Stimulated activated CD8-positive, alpha-beta memory T cell treated with anti-CD3 and anti-CD28 coated beads, Interleukin-2, amount 100 ng/mL, for 1 hour (primary cell): ENCODE measurements around the gene TBC1D22A.
"Not testable (repeated sequence)": the region's sequence is repeated elsewhere in the genome, so short reads cannot be mapped to it uniquely, and the experiment has no call there.

Source experiments
- DNase-seq, 2 donors: peaks; one replicate each; pipeline ENCODE4 v3.0.0-alpha.2; 2020; ENCODE audit warnings: low read depth in 2 of 2

Gene TBC1D22A

DNA sequence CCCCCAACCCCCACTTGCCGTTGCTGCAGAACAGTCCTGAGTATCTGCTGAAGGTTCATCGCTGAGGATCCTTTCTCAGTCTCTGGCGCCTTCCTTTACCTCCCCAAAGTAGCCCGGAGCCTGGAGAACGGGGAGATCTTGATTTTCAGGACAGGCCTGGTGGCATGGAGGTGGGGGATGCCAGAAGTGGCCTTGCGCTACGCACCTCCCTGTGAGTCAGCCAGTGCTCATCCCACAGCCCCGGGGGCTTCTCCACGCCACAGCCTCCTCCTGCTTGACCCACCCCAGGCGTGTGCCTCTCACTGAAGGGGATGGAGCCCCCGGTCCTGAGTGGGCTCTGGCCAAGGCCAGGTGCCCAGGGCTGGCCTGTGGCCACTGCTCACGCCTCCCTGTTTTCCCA lies 339.6 kb downstream of the TBC1D22A start:
- DNase-seq = no peak

GRCh38 chr22:47102648-47103047 lies 340.2 kb downstream of the TBC1D22A start:
- no peak for DNase-seq

- DNase-seq = no peak
Measured at GRCh38 chr22:47105085-47105484, 342.6 kb downstream of the TBC1D22A start.

DNA sequence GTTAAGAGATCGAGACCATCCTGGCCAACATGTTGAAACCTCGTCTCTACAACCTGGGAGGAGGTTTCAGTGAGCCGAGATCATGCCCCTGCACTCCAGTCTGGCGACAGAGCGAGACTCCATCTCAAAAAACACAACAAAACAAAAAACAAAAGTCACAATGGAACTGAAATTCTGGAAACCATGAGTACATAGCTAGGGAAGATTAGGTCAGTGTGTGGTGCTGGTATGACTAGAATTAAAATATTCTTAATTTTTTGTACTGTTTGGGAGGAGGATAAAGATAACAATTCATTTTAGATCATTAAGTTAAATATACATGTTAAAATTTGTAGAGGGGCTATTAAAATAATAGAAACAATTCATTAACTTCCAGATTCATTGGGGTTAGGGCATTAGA lies 344.4 kb downstream of the TBC1D22A start:
- DNase-seq = no peak

DNA sequence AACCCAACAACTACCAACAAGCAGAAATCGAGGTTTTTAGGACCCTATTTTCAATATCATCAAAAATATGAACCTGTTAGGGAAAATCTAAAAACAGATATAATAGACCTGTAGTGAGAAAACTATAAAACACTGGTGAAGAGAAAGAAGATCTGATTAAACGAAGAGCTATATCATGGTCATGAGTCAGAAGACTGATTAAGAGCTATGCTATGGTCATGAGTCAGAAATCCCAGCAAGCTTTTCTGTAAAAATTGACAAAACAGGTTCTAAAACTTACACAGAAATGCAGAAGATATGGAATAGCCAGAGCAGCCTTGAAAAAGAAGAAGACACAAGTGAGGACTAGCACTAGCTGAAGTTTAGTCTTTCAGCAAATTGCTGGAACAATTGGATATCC lies 345.0 kb downstream of the TBC1D22A start:
- no peak for DNase-seq

DNA sequence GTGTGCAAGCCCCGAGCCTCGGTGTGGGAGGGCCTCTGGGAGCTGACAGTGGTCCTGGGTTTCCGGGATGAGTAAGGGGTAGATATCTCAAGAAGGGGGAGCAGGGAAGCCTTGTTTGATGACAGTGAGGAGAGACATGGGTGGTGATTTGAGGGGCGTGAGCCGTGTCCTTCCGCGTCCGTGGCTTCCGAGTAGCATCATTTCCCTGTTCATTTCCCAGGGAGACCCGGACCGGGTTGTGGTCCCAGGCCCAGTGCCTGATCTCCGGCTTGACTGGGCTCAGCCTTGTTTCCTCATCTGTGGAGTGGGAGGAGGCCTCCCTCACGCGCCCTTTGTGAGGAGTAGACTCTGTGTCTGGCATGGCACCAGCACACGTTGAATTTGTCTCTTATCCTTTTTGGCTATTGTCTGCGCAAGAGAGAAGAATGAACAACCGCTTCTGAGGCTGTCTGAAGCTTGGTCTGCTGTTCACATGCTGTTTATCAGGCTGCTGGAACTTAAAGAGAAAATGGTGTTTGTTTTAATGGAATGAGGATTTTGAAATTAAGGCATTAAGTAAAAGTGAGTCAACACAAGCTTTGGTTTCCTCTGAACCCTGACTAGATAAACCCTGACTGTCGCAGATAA lies 348.5 kb downstream of the TBC1D22A start:
- DNase-seq = no peak

- no peak for DNase-seq
Measured at GRCh38 chr22:47111626-47112581, 349.5 kb downstream of the TBC1D22A start.

DNA sequence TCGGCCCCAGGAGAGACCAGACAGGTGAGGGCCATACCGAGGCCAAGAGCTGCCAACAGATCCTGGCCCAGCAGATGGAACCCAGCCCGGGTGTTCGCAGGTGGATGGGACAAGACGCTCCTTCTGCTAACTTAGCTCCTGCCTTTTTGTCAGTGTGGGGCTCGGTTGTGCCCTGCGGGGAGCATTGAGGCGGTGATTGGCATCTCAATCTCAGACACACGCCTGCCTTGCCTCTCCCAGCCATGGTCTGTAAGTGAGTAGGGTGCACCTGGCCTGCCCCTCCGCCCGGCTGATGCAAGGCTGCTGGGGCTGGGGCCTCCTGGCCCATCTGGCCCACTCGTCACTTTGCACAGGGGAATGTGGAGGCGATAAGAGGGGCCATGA lies 350.1 kb downstream of the TBC1D22A start:
- DNase-seq = no peak

DNA sequence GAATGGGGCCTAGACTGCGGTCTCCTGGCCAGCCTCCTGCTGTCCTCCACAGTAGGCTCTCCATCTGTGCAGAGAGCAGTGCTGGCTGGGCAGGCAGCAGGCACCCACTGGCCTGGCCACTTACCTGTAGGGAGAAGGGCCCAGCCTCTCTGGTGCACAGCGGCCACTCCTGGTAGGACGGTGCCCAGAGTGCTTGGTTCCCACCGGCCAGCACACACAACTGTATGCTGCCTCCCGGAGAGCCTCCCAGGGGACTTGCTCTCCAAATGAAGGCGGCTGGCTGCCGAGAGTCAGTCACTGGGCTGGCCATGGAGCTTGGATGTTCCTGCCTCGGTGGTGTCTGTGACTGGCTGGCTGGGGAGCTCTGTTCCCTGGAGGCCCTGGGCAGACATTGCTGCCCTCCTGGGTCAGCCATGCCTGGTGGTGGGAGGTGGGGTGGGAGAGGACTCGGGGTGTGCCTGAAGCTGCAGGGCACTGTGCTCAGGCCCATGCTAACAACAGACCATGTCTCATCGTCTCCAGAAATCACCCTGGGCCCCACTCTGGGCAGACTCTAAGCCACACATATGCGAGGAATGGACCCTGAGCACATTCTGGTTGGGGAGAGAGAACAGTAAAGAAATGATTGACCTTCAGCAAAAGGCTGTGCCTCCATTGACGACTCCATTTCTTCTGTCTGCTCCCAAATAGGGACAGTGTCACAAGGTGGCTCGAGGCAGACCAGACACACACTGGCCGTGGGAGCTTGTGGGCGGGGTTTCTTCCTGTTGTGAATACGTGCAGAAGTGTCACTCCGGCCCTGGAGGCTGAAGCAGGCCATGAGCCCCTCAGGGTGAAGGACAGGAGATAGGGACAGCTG lies 350.8 kb downstream of the TBC1D22A start:
- DNase-seq = no peak

GRCh38 chr22:47113853-47114415 lies 351.5 kb downstream of the TBC1D22A start:
- DNase-seq = no peak

GRCh38 chr22:47114813-47115517 lies 352.5 kb downstream of the TBC1D22A start:
- no peak for DNase-seq

- no peak for DNase-seq
Measured at GRCh38 chr22:47115518-47115890, 353.1 kb downstream of the TBC1D22A start.

DNA sequence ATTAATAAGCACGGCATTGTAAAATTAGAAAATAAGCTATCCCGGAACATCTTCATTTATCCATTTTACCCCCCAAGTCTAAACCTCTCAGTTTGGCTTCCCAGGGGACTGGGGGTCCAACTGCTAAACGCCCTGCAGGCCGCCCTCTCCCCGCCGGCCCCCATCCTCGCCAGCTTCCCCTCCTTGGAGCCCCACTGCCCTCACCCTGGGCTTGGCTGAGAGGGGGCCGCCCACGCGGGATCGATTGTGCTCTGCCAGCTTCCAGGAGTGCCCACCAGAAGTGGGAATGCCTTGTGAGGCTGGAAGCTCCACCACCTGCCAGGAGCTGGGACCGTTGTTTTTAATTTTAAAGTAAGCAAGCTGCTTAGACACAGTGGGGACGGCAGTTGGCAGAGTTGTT lies 353.5 kb downstream of the TBC1D22A start:
- no peak for DNase-seq

DNA sequence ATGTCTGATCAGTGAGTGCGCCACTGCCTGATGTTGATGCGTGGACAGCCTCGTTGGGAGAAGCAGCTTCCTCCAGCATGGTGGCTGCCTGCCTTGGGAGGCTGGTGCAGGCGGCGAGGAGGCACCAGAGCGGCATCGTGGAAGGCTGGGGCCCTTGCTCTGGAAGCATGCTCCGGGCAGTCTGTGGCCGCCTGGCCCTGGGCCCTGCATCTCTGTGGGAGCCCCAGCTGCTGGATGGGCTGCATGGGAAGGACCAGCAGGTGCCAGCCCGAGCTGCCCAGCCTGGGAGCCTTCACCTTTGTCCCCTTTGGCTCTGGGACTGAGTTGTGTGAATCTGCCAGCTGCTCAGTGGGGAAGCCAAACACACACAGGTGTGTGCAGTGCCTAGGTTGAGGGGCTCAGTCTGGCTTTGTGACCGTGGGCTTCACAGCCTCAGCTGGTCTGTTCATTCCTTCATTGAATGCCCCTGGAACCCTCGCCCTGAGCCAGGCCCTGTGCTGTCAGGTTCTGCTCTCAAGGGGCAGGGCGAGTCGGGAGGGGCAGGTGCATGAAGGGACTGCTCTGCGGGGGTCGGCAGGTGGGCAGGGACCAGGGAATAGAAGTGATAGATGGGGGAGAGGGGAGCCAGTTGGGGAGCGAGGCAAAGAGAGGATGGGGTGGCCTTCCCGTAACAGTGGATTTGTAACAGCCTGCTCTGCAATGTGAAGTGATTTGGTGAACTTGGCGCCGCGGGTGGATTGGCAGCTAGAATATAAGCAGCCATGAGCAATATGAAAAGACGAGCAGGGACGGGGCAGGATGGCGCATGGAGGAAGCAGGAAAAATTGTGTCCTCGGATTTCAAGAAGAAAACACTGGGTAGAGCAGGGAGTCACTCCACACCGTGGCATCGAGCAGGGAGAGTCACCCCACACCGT lies 354.2 kb downstream of the TBC1D22A start:
- no peak for DNase-seq

GRCh38 chr22:47117442-47117841 lies 355.0 kb downstream of the TBC1D22A start:
- not testable (repeated sequence) for DNase-seq

DNA sequence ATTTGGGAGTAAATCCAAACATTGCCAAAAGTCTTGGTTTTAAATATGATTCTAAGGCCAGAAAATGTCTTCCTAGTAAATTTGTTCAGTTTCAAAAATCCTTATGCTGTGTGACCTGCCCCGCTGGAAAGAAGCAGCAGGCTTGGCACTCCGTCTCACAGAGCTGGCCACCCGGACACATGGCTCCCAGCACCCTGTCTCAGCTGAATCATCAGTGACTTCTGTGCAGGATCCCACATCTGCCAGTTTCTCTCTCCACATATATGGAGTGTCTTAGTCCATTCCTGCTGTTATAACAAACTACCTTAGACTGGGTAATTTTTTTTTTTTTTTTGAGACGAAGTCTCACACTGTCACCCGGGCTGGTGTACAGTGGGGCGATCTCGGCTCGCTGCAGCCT lies 356.7 kb downstream of the TBC1D22A start:
- no peak for DNase-seq

DNA sequence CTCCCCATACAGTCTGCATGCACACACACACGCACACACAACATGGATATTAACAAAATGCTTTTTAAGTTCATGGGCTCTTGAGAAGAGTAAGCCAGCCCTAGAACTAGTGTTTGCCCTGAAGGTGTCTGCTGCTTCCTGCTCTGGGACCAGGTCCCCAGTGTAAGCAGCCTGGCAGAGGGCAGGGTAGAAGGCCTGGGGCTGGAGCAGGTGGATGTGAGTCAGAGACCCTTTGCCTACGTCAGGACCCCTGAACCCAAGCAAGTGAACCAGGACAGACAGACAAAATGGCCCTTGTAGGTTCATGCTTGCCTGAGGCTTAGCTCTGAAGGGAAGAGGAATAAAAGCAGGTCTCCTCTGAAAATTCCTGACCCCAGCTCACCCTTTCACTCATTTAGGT lies 357.9 kb downstream of the TBC1D22A start:
- no peak for DNase-seq

GRCh38 chr22:47121791-47122190 lies 359.3 kb downstream of the TBC1D22A start:
- DNase-seq = no peak

DNA sequence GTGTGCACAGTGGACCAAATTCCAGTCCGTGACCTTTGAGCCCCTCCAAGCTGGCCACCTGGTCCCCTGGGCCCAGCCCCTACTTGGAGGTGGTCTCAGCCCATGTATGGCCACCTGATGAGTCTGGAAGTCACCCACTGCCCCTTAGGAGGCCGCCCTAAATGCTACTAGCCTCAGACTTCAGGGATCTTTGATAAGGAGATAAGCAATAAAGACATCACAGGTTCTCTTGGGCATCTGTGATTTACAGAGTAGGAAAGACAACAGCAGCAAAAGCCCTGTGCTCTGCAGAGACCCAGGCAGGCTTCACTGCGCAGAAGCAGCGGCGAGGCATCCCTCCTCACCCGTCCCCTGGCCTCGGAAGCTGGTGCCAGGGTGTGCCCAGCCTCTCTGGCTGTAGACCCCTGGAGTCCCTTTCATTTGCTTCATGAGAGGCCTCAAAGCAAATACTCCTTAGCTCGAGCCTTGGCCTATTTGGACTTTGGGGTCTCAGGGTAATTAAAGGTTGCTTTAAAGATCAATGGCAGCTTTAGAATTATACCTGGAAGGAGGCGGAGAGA lies 360.1 kb downstream of the TBC1D22A start:
- DNase-seq = no peak
